H1 (cell line): ENCODE results near the gene MOB1B. TPM values are rescaled to one million over a fixed set of nuclear protein-coding genes. Genes with fewer than 3 reads are reported as not detected.

Source experiments
- KDM5A ChIP-seq: fragments of 200-600 bp; IDR thresholded peaks from 2 replicates; pipeline ENCODE4 v1.7.1; 2012; ENCODE audit warnings: mild to moderate bottlenecking, low read length, inconsistent platforms, mixed read lengths
- NANOG ChIP-seq: IDR thresholded peaks from 2 replicates; pipeline ENCODE4 v1.6.1; 2011; ENCODE audit warnings: low read length, low read depth, mild to moderate bottlenecking, inconsistent platforms; ENCODE audit not compliant: insufficient read depth, poor library complexity, severe bottlenecking
- polyA plus RNA-seq, 7 experiments: library from polyadenylated mRNA; depleted of rRNA in 3 of 7; stranded (reverse) in 5 of 7; unstranded in 2 of 7; fragments of >200 nt in 5 of 7; fragments of 200-250 nt in 2 of 7; gene quantifications; 1 replicate in 5 of 7; 2 replicates in 1 of 7; 4 replicates in 1 of 7; pipeline versions ENCODE4 v1.2.1 to v1.2.3, GENCODE V29; 2011 to 2013; ENCODE audit warnings: missing spikeins in 2 of 7, mixed read lengths in 2 of 7
- total RNA-seq: library from RNA; stranded (reverse); fragmentation: NEBNext Ultra II Directional; extraction: Animal tissue kit (Norgen Biotek cat#: 25700); gene quantifications from 2 replicates; pipeline ENCODE4 v1.2.1, GENCODE V29; 2021
- TF ChIP-seq, protein P1 (sequence below), 3 experiments: IDR thresholded peaks; 1 replicate in 2 of 3; 2 replicates in 1 of 3; pipeline versions ENCODE4 v1.5.1 to v1.6.1; 2011; ENCODE audit warnings: low read length in 3 of 3, mild to moderate bottlenecking in 3 of 3, inconsistent platforms in 2 of 3, low read depth in 1 of 3, moderate library complexity in 1 of 3; ENCODE audit not compliant: insufficient read depth in 1 of 3; ENCODE audit errors: control extremely low read depth in 1 of 3
- TF ChIP-seq, protein P2 (sequence below): IDR thresholded peaks from 2 replicates; pipeline ENCODE4 v1.6.1; 2011; ENCODE audit warnings: low read depth, mild to moderate bottlenecking, low read length; ENCODE audit not compliant: insufficient read depth

Gene MOB1B
- total and polyA plus RNA-seq, 2 of the 8 experiments (the other 6 are each of a cell fraction or from before 2014, with no cell fraction given), result 3.8 to 33.5 TPM

DNA sequence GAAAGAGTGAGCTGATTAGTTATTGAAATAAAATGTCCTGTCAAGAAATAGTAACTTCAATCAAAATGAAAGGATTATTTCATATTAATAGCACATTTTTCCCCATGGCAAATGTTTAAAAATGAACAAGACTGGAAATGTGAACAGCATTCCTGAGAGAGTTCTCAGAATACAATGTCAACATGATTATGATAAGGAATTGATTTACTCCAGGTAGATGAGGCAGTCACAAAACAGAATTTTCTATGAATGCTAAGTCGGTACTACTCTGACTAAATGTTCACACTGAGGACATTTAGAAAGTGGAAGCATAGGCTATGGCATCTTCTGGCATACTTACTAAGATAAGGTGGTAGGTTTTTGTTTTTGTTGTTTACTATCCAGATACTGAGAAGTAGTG, 43.1 kb upstream of the MOB1B start (continued):
- TF ChIP-seq, protein P1, sequence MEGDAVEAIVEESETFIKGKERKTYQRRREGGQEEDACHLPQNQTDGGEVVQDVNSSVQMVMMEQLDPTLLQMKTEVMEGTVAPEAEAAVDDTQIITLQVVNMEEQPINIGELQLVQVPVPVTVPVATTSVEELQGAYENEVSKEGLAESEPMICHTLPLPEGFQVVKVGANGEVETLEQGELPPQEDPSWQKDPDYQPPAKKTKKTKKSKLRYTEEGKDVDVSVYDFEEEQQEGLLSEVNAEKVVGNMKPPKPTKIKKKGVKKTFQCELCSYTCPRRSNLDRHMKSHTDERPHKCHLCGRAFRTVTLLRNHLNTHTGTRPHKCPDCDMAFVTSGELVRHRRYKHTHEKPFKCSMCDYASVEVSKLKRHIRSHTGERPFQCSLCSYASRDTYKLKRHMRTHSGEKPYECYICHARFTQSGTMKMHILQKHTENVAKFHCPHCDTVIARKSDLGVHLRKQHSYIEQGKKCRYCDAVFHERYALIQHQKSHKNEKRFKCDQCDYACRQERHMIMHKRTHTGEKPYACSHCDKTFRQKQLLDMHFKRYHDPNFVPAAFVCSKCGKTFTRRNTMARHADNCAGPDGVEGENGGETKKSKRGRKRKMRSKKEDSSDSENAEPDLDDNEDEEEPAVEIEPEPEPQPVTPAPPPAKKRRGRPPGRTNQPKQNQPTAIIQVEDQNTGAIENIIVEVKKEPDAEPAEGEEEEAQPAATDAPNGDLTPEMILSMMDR (IDR thresholded peaks at IDR 0.05; ENCODE audit: control extremely low read depth in 1 of 3, insufficient read depth in 1 of 3, low read depth in 1 of 3, low read length in 3 of 3), result no peak
- TF ChIP-seq, protein P2, sequence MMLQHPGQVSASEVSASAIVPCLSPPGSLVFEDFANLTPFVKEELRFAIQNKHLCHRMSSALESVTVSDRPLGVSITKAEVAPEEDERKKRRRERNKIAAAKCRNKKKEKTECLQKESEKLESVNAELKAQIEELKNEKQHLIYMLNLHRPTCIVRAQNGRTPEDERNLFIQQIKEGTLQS, result no peak
- TF ChIP-seq KDM5A, result no peak
- TF ChIP-seq NANOG, result no peak
